Stimulated activated CD4-positive, alpha-beta T cell treated with anti-CD3 and anti-CD28 coated beads, Interleukin-12 subunit alpha, Interleukin-12 subunit beta, amount 100 ng/mL, for 24 hours (primary cell): Measurements from ENCODE around the gene ANAPC15.

ENCODE experiments used
- DNase-seq, 2 experiments: peaks; one replicate each; pipeline ENCODE4 v3.0.0-alpha.2; 2020; ENCODE audit warnings: low read depth in 2 of 2

ANAPC15 gene

GRCh38 chr11:72125956-72126355 is 13.5 kb upstream of the ANAPC15 start:
- no peak for DNase-seq

DNA sequence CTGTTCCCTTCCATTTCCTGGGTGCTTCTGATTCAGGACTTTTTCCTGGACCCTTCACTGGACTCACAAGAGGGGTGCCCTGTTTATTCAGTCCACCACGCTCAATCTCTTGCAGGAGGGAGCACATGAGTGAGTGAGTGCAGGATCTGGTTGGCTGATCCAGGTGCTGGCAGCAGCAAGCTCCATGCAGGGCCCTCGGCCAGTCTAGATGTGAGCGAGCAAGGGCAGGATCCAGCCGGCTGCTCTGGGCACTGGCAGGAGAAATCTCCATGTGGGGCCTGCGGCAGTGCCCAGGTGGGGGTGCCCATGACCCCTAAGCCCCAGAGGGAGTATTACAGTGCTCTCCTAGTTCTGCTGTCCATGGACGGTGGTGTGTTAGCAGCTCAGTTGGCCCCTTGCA is 11.6 kb upstream of the ANAPC15 start:
- DNase-seq = no peak

GRCh38 chr11:72123117-72123653 is 10.7 kb upstream of the ANAPC15 start:
- DNase-seq = no peak

DNA sequence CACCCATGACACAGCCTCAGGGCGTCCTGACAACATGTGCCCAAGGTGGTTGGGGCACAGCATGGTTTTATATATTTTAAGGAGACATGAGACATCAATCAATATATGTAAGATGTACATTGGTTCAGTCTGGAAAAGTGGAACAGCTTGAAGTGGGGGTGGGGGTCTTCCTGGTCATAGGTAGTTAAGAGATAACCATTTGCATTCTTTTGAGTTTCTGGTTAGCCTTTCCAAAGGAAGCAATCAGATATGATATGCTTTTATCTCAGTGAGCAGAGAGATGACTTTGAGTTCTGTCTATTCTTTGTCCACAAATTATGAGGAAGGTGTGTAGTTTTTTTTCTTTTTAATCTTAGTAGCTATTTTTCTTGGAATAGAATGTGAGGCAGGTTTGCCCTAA is 10.1 kb upstream of the ANAPC15 start:
- DNase-seq = no peak

- no peak for DNase-seq
Observed at GRCh38 chr11:72120930-72121329, 8.4 kb upstream of the ANAPC15 start.

GRCh38 chr11:72119198-72119597 is 6.7 kb upstream of the ANAPC15 start:
- no peak for DNase-seq

- no peak for DNase-seq
Observed at GRCh38 chr11:72116019-72116755, 3.7 kb upstream of the ANAPC15 start.

DNA sequence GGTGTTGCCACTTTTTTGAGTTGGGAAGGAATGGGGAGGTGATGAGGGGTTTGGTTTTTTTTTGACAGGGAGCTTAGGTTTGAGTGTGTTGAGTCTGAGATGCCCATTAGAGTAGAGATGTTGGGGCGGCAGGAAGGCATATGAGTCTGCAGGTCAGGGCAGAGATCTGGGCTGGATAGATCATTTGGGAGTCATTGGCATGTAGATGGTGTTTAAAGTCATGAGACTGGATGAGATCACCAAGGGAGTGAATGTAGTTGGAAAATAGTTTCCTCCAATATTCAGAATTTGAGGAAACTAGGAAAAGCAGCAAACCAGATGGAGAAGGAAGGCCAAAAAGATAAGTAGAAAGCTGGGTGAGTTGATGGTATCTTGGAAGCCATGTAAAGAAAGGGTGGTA is 2.1 kb upstream of the ANAPC15 start:
- no peak for DNase-seq

DNA sequence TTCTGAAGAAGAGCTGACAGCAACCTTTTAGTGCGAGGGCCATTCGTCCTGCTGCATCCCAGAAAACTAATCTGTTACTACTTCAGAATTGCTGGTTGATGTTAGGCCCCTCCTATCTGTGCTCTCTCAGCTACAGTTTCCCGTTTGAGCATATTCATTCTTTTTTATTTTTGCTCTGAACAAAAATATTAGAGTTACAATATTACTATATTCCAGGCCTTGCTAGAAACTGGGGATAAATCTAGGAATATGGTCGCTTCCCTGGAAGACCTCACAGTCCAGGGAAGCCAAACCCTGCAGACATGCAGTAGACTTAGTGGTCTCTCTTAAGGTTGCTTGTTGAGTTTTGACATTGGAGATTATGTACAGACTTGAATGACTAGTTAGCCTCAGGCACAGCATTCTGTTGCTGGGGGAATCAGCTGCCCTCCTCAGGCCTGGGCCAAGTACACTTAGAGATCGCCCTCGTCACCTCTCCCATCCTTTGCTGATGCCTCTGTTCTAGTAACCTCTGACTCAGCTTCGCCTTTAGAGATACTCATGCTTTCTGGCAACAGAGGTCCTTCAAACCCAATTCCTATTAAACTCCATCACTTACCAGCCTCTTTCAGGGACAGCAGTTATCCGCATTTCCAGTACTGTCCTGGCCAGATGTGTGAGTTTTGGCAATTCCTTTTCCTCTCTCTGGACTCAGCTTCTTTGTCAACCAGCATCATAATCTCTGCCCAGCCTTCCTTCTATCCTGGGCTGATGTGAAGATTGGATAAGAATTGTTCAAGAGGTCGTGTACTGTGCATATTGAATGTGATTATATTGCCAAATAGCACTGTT is 698 bp upstream of the ANAPC15 start:
- DNase-seq = no peak

DNA sequence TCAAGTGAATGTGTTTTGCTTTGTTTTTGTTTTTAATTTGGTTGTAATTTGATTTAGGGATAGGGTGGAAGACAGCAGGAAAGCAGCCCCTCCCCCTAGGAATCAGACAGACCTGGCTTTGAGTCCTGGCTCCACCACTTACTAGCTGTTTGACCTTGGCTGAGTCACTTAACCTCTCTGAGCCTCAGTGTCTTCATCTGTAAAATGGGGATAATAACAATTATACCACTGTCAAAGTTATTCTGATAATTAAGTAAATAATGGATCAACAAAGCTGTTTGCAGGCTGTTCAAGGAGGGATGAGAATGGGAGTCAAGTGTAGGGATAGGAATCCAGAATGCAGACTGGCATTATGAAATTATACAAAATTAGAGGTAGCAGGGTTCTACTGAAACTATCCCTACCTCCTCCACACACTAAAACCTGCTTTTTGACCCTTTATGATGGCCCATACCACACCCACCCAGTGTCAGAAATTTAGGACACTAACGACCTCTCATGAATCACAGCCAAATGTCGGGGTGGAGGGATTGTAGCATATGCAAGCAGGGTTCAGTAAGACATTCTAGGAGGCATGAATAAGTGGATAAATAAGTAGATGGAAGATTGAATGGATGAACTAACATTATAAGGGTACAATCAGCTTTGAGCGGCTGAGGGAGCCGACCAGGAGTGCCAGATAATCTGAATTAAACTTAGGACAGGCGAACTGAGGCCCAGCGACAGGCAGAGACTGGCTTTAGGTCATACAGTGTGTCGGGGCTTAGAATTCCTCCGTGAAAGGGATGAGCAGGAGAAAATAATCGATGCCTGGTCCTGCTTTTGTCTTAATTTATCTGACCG is 974 bp downstream of the ANAPC15 start:
- no peak for DNase-seq

GRCh38 chr11:72105888-72106287 is 6.6 kb downstream of the ANAPC15 start, which contains the start of gene TOMT:
TOMT (plus strand) TSS chr11:72105924; CDS start chr11:72105952, 28 bp downstream.
- DNase-seq = no peak

- DNase-seq = no peak
Observed at GRCh38 chr11:72103754-72104167, 8.7 kb downstream of the ANAPC15 start.

DNA sequence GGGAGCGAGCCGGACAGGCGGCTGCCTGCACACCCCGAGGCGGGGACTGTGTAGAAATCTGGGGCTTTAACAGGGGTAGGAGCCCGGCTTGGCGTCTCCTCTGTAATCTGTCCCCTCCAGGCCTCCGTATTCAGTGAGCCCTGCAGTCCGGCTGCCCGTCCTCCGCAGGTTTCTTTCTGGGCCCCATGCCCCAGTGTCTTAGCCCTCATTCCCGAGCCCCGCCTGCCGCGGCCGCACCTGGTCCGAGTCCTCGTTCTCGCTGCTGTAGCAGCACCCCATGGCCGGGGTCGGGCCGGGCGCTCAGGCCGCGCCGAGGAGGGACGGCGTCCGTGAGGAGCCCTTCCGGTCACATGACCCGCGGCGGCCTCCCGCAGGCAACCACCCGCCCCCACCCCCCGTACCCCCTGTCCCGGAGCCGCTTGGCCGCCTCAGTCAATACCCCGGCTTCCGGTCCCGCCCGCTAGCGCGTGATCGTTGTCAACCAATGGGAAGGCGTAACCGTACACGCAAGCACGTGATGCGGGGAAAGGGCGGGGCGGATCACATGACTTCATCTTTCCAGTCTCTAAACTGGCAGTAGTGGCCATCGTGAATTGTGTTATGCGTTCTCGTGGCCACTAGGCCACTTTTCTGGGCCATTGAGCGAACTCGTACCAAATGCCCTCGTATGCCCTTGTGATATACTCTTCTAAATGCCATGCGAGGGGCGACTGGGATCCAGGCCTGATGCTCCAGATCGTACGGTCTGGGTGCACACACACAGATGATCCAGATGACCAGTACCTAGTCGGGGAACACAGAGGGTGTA is 9.3 kb downstream of the ANAPC15 start, which contains the start of gene LAMTOR1:
LAMTOR1 (minus strand) TSS at position 352 of the 808 bp plus-strand sequence; CDS start at position 279, 73 bp downstream.
- DNase-seq = peak; percentile 96 to 99

- DNase-seq = no peak
Observed at GRCh38 chr11:72102631-72102945, 9.9 kb downstream of the ANAPC15 start.

- no peak for DNase-seq
Observed at GRCh38 chr11:72102162-72102561, 10.3 kb downstream of the ANAPC15 start.

GRCh38 chr11:72100462-72100861 is 12.0 kb downstream of the ANAPC15 start:
- no peak for DNase-seq

DNA sequence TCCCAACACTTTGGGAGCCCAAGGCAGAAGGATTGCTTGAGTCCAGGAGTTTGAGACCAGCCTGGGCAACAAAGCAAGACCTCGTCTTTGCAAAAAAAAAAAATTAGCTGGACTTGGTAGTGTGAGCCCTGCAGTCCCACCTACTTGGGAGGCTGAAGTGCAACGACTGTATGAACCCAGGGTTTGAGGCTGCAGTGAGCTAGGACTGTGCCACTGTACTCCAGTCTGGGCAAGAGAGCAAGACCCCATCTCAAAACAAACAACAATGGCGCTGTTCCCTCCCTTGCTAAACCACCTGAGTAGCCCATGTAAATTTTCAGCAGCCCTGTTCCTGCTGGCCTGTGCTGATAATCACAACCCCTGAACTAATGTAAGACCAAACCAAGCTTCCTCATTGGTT is 12.5 kb downstream of the ANAPC15 start:
- no peak for DNase-seq

DNA sequence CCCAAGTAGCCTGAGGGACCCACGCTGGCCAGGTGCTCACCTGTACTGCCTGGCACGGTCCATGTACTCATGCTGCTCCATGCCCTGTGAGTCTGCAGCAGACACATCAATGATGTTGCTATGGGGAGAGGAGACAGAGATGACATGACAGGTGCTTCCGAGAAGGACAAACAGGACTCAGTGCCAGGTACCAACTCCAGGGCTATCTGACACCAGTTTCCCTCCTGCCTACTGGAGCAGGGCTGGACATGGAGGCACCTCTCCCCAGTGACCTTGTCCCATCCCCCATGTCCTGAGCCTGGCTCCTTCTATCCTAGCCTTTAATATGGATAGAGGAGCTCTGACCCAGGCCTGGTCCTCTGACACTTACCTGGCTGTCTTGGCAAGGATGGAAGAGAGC is 13.8 kb downstream of the ANAPC15 start:
- no peak for DNase-seq

GRCh38 chr11:72091292-72091691 is 21.2 kb downstream of the ANAPC15 start:
- DNase-seq = peak; percentile 29 to 51

DNA sequence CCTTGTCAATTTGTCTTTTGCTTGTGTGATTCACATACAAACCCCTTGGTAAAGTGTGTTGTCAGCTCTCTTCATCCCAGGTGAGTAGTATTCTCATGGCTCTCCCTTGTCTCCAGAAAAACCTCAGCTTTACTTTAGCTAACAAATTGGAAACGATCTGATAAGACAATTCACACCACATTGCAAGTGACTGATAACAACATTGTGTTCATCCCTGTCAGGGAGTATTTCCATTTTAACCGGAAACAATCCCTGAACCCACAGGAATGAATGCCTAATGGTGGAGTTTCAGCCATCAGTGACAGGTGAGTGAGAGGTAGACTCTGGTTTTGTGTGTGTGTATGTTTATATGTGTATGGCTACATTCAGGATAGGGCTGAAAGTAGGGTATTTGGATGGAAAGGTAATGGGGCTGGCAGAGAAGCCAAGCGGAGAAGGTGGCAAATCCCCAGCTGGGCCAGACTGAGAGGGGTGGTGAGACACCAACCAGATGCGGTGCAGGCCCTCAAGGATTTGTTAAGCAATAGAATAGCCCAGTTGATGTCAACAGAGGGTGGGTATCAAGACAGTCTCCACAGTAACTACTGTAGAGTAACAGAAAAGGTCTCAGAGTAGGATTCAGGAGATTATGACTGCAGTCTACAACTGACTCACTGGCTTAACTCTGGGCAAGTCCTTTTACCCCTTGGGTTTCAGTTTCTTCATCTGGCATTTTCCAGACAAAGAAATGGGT is 24.3 kb downstream of the ANAPC15 start:
- no peak for DNase-seq
